Natural killer cell (primary cell): ENCODE measurements around the gene COX10. TPM values are rescaled to one million over a fixed set of nuclear protein-coding genes. Genes with fewer than 3 reads are reported as not detected.

Experiments used
- ATAC-seq, 3 donors: fragments of 150-1000 bp in 2 of 3; fragments of 200-7000 bp in 1 of 3; cut with Tn5 transposase; 1 replicate in 1 of 3; 2 replicates in 2 of 3; pipeline ENCODE4 v1.10.0; 2021; ENCODE audit warnings: mild to moderate bottlenecking in 2 of 3, moderate library complexity in 2 of 3
- DNase-seq, 2 donors: peaks; one replicate each; pipeline versions ENCODE4 v3.0.0 to v3.0.0-alpha.2; 2013 to 2021; ENCODE audit warnings: mixed read lengths in 1 of 2
- H3K27ac ChIP-seq: one replicate; pipeline ENCODE4 v1.5.1; 2013; ENCODE audit warnings: mild to moderate bottlenecking, low read length
- H3K27me3 ChIP-seq: one replicate; pipeline ENCODE4 v1.6.1; 2013; ENCODE audit warnings: low read length; ENCODE audit not compliant: control insufficient read depth, insufficient read depth
- H3K36me3 ChIP-seq: one replicate; pipeline ENCODE4 v1.6.1; 2013; ENCODE audit warnings: low read length; ENCODE audit not compliant: control insufficient read depth, insufficient read depth
- H3K4me1 ChIP-seq: one replicate; pipeline ENCODE4 v1.6.1; 2013; ENCODE audit warnings: low read length; ENCODE audit not compliant: control insufficient read depth, insufficient read depth
- H3K4me3 ChIP-seq: one replicate; pipeline ENCODE4 v1.5.1; 2013; ENCODE audit warnings: low read length
- H3K9me3 ChIP-seq: one replicate; pipeline ENCODE4 v1.6.1; 2013; ENCODE audit warnings: low read length; ENCODE audit not compliant: control insufficient read depth, insufficient read depth
- H3K27ac Mint-ChIP-seq, 2 donors: one replicate each; pipeline ENCODE4 v1.8.0; 2022; ENCODE audit warnings: mild to moderate bottlenecking in 2 of 2, mixed read lengths in 2 of 2, moderate library complexity in 1 of 2
- H3K27me3 Mint-ChIP-seq, 2 donors: one replicate each; pipeline ENCODE4 v1.8.0; 2022; ENCODE audit warnings: low read depth in 2 of 2, mixed read lengths in 2 of 2
- H3K36me3 Mint-ChIP-seq: one replicate; pipeline ENCODE4 v1.8.0; 2022; ENCODE audit warnings: mixed read lengths
- H3K4me1 Mint-ChIP-seq, 2 donors: one replicate each; pipeline ENCODE4 v1.8.0; 2022; ENCODE audit warnings: mixed read lengths in 2 of 2
- H3K4me3 Mint-ChIP-seq: one replicate; pipeline ENCODE4 v1.8.0; 2022; ENCODE audit warnings: mild to moderate bottlenecking, moderate library complexity, mixed read lengths
- H3K9me3 Mint-ChIP-seq, 2 donors: one replicate each; pipeline ENCODE4 v1.8.0; 2022; ENCODE audit warnings: mixed read lengths in 2 of 2
- WGBS: methylation state at CpG from one replicate; pipeline ENCODE4 v1.1.7; 2013; ENCODE audit warnings: missing lambda C conversion rate; ENCODE audit not compliant: insufficient coverage; 5-methylcytosine and 5-hydroxymethylcytosine counted together
- intact Hi-C: fragments of 100-400 bp; cut with micrococcal nuclease; formaldehyde crosslinking; loops from one replicate; pipeline ENCODE4 v1.14.2; 2022
- total RNA-seq, 4 donors: library from RNA; stranded (reverse); fragments of 120-200 nt in 1 of 4; gene quantifications; one replicate each; pipeline versions ENCODE4 v1.2.3 to v1.2.4, GENCODE V29; 2013 to 2022
- TF ChIP-seq, protein P1 (sequence below): fragments of 200-600 bp; IDR thresholded peaks from one replicate; pipeline ENCODE4 v1.8.0; 2022; ENCODE audit warnings: antibody characterized with exemption

Gene COX10
- total RNA-seq, 3 donors from 2014 or later (not counting 1 experiment from before 2014, with no cell fraction given), result 12.5 to 17.0 (median 13.5) TPM

DNA sequence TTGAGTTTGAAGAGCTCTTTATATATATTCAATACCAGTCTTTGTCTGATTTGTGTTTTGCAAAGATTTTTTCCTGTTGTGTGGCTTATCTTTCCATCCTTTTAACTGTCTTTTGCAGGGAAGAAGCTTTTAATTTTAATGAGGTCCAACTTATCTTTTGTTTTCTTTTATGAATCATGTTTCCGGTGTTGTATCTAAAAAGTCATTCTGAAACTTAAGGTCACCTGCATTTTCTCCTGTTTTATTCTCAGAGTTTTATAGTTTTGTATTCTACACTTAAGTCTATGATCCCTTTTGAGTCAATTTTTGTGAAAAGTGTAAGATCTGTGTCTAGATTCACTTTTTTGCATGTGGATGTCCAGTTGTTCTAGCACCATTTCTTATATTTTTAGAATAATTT, 24.6 kb upstream of the COX10 start:
- intact Hi-C loops, result no loop called here
- Mint-ChIP-seq H3K27ac (no peak overlapping the region), H3K4me1 (peaks cover 0 to 16% of the 10 kb centered on the region in 2 donors), H3K27me3 (no peaks in the 10 kb centered on the region), H3K36me3 (no peaks in the 10 kb centered on the region), H3K9me3 (no peaks in the 10 kb centered on the region), H3K4me3 (no peak overlapping the region)
- H3K27ac ChIP-seq, result no peak overlapping the region
- 50% methylated on average over 1 of the region's 1 CpG for WGBS
- DNase-seq (no peak), ATAC-seq (no peak)
- H3K27me3 ChIP-seq, result no peaks in the 10 kb centered on the region
- no peaks in the 10 kb centered on the region for H3K4me1 ChIP-seq
- TF ChIP-seq, protein P1, sequence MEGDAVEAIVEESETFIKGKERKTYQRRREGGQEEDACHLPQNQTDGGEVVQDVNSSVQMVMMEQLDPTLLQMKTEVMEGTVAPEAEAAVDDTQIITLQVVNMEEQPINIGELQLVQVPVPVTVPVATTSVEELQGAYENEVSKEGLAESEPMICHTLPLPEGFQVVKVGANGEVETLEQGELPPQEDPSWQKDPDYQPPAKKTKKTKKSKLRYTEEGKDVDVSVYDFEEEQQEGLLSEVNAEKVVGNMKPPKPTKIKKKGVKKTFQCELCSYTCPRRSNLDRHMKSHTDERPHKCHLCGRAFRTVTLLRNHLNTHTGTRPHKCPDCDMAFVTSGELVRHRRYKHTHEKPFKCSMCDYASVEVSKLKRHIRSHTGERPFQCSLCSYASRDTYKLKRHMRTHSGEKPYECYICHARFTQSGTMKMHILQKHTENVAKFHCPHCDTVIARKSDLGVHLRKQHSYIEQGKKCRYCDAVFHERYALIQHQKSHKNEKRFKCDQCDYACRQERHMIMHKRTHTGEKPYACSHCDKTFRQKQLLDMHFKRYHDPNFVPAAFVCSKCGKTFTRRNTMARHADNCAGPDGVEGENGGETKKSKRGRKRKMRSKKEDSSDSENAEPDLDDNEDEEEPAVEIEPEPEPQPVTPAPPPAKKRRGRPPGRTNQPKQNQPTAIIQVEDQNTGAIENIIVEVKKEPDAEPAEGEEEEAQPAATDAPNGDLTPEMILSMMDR, result no peak
- H3K9me3 ChIP-seq, result no peaks in the 10 kb centered on the region
- H3K36me3 ChIP-seq, result no peaks in the 10 kb centered on the region
- H3K4me3 ChIP-seq, result no peak overlapping the region

- DNase-seq, result no peak
- Mint-ChIP-seq H3K4me3 (no peak overlapping the region), H3K9me3 (no peaks in the 10 kb centered on the region), H3K27me3 (no peaks in the 10 kb centered on the region), H3K4me1 (peaks cover 5 to 14% of the 10 kb centered on the region in 2 donors), H3K36me3 (no peaks in the 10 kb centered on the region), H3K27ac (no peak overlapping the region)
- TF ChIP-seq, protein P1, result no peak
- Histone ChIP-seq H3K27ac (no peak overlapping the region), H3K27me3 (no peaks in the 10 kb centered on the region), H3K4me3 (no peak overlapping the region), H3K9me3 (no peaks in the 10 kb centered on the region), H3K4me1 (no peaks in the 10 kb centered on the region), H3K36me3 (no peaks in the 10 kb centered on the region)
- no peak for ATAC-seq
- WGBS, result 100% methylated on average over 6 of the region's 6 CpGs
- intact Hi-C loops, result loop anchor here (1.0 kb wide), 1 partner anchor 35 kb away; no protein-coding TSS in a partner anchor
Measured at GRCh38 chr17:14046978-14047377, 22.3 kb upstream of the COX10 start.

DNA sequence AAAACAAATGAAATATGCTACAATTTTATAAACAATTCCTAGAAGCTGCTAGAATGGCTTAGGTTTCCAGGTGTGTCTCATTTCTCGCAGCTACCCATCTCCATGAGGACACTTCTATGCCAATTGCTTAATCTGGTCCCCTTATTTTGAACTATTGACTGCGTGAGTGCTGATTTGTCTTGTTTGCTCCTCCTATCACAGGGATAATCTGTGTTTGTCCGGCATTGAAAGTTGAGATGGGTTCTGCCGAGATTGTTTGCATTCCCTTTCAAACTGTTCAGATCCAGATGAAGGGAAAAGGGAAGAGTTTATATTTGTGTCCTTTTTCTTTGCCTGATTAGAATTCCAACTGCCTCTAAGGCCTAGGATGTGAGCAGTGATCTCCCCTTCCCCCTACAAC, 21.7 kb upstream of the COX10 start:
- no peaks in the 10 kb centered on the region for H3K4me1 ChIP-seq
- no peaks in the 10 kb centered on the region for H3K36me3 ChIP-seq
- H3K27ac Mint-ChIP-seq, result no peak overlapping the region
- intact Hi-C loops, result loop anchor here (1.0 kb wide), 1 partner anchor 35 kb away; no protein-coding TSS in a partner anchor
- no peaks in the 10 kb centered on the region for H3K9me3 Mint-ChIP-seq
- H3K4me3 ChIP-seq, result no peak overlapping the region
- no peaks in the 10 kb centered on the region for H3K27me3 ChIP-seq
- no peak overlapping the region for H3K4me3 Mint-ChIP-seq
- H3K27me3 Mint-ChIP-seq, result no peaks in the 10 kb centered on the region
- TF ChIP-seq, protein P1, result no peak
- no peaks in the 10 kb centered on the region for H3K36me3 Mint-ChIP-seq
- DNase-seq (no peak), ATAC-seq (no peak)
- no peaks in the 10 kb centered on the region for H3K9me3 ChIP-seq
- no peak overlapping the region for H3K27ac ChIP-seq
- 100% methylated on average over 4 of the region's 4 CpGs for WGBS
- peaks cover 5 to 9% of the 10 kb centered on the region in 2 donors for H3K4me1 Mint-ChIP-seq

GRCh38 chr17:14048169-14048568, 21.1 kb upstream of the COX10 start:
- Histone ChIP-seq H3K27ac (no peak overlapping the region), H3K36me3 (no peaks in the 10 kb centered on the region), H3K27me3 (no peaks in the 10 kb centered on the region), H3K4me3 (no peak overlapping the region), H3K9me3 (no peaks in the 10 kb centered on the region), H3K4me1 (no peaks in the 10 kb centered on the region)
- peaks cover 5 to 9% of the 10 kb centered on the region in 2 donors for H3K4me1 Mint-ChIP-seq
- DNase-seq (peak in 1 of 2 donors; percentile 38), ATAC-seq (peak in 2 of 3 donors; percentile 54)
- TF ChIP-seq, protein P1, result peak; percentile 25
- no peak overlapping the region for H3K4me3 Mint-ChIP-seq
- no peaks in the 10 kb centered on the region for H3K36me3 Mint-ChIP-seq
- no peak overlapping the region for H3K27ac Mint-ChIP-seq
- H3K9me3 Mint-ChIP-seq, result no peaks in the 10 kb centered on the region
- no peaks in the 10 kb centered on the region for H3K27me3 Mint-ChIP-seq
- intact Hi-C loops, result loop anchor here (1.0 kb wide), 1 partner anchor 254 kb away; no protein-coding TSS in a partner anchor
